Skeletal muscle satellite cell (primary cell): ENCODE data around the gene SLC7A7. TPM values are rescaled to one million over a fixed set of nuclear protein-coding genes. Genes with fewer than 3 reads are reported as not detected.
"Not testable (repeated sequence)": the region's sequence is repeated elsewhere in the genome, so short reads cannot be mapped to it uniquely, and the experiment has no call there.

Source experiments
- H3K27me3 ChIP-seq: 2 replicates; pipeline ENCODE4 v1.7.0; 2013; ENCODE audit warnings: low read length; ENCODE audit not compliant: control insufficient read depth, insufficient read depth
- H3K36me3 ChIP-seq: 2 replicates; pipeline ENCODE4 v1.7.0; 2013; ENCODE audit warnings: mild to moderate bottlenecking, control low read depth, low read length; ENCODE audit not compliant: insufficient read depth
- H3K4me1 ChIP-seq: 2 replicates; pipeline ENCODE4 v1.7.0; 2013; ENCODE audit warnings: low read length; ENCODE audit not compliant: control insufficient read depth, insufficient read depth
- H3K4me2 ChIP-seq: 2 replicates; pipeline ENCODE4 v1.7.0; 2013; ENCODE audit warnings: mild to moderate bottlenecking, low read length
- H3K4me3 ChIP-seq: 2 replicates; pipeline ENCODE4 v1.7.0; 2013; ENCODE audit warnings: low read length
- H3K9ac ChIP-seq: 2 replicates; pipeline ENCODE4 v1.7.0; 2013; ENCODE audit warnings: mild to moderate bottlenecking, low read depth, low read length, moderate library complexity
- H3K9me3 ChIP-seq: replicated peaks from 2 replicates; pipeline ENCODE4 v1.7.0; 2013; ENCODE audit warnings: mild to moderate bottlenecking, control low read depth, low read length
- small RNA-seq: library from RNA; depleted of rRNA; stranded (forward); fragments of <200 nt; gene quantifications from one replicate; pipeline ENCODE3, GENCODE V24; 2012

SLC7A7 gene

DNA sequence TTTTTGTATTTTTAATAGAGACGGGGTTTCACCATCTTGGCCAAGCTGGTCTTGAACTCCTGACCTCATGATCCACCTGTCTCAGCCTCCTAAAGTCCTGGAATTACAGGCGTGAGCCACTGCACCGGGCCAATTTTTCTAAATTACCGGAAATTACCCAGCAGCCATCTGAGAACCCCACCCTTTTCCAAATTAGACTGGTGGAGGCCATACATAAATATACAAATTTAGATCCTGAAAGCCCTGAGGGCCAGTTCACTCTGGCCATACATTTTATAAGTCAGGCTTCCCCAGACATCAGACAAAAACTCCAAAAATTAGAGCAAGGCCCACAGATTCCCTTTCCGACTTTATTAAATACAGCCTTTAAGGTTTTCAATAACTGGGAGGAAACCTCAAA, 83.2 kb downstream of the SLC7A7 start:
- H3K4me1 ChIP-seq, H3K36me3 ChIP-seq, H3K4me2 ChIP-seq, H3K4me3 ChIP-seq, H3K9me3 ChIP-seq, H3K9ac ChIP-seq: not testable (repeated sequence)
- peaks cover 26% of the 10 kb centered on the region for H3K27me3 ChIP-seq

DNA sequence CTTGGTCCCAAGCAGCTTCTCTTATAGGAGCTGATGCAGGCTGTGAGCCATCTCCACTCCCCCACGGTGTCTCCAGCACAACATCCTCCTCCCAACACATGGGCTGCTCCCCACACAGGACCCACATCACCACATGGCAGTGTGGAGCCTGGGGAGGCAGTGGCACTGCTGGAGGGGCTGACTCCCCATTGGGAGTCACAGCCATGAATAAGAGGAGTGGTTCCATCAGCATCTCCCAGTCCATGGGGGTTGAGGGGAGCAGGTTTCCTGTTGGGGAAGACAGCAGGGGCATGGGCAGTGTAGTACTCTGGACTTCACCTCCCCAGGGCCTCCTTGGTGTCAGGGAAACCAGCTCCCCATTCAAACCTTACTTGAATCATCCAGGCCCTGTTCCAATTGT, 89.2 kb downstream of the SLC7A7 start:
- Histone ChIP-seq H3K27me3 (peaks cover 24% of the 10 kb centered on the region), H3K9me3 (no peaks in the 10 kb centered on the region), H3K9ac (no peak overlapping the region), H3K36me3 (no peaks in the 10 kb centered on the region), H3K4me2 (no peak overlapping the region), H3K4me3 (no peak overlapping the region), H3K4me1 (no peaks in the 10 kb centered on the region)

DNA sequence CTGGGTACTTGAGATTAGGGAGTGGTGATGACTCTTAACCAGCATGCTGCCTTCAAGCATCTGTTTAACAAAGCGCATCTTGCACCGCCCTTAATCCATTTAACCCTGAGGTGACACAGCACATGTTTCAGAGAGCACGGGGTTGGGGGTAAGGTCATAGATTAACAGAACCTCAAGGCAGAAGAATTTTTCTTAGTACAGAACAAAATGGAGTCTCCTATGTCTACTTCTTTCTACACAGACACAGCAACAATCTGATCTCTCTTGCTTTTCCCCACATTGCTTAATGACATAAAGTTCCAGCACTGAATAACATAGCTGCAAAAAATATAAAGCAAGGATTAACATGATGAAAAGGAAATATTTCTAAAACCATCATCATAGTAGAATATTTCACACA, 89.9 kb downstream of the SLC7A7 start:
- not testable (repeated sequence) for H3K9me3 ChIP-seq, H3K9ac ChIP-seq, H3K4me3 ChIP-seq, H3K4me1 ChIP-seq, H3K36me3 ChIP-seq, H3K4me2 ChIP-seq
- H3K27me3 ChIP-seq = peaks cover 20% of the 10 kb centered on the region

- not testable (repeated sequence) for H3K4me2 ChIP-seq, H3K4me1 ChIP-seq, H3K9me3 ChIP-seq, H3K4me3 ChIP-seq, H3K9ac ChIP-seq, H3K36me3 ChIP-seq
- H3K27me3 ChIP-seq = peaks cover 24% of the 10 kb centered on the region
These were observed 90.4 kb downstream of the SLC7A7 start for GRCh38 chr14:22724847-22725246.

DNA sequence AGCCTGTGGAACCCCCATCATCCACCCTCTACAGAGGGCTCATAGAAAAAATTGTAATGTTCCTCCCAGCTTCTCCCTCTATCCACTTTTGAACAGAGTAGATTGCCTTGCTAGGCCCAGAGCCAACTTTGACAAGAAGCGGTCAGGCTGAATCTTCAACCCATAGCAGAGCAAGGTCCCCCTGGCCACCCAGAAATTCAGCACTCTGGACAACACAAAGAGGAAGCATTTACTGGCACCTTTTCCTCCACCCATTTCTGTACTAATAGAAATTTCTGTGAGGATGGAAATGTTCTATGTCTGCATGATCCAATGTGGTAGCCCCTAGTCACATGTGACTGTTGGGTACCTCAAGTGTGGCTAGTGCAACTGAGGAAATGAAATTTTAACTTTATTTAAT, 91.4 kb downstream of the SLC7A7 start:
- no peaks in the 10 kb centered on the region for H3K9me3 ChIP-seq
- no peak overlapping the region for H3K4me2 ChIP-seq
- no peaks in the 10 kb centered on the region for H3K36me3 ChIP-seq
- H3K27me3 ChIP-seq = peaks cover 27% of the 10 kb centered on the region
- no peaks in the 10 kb centered on the region for H3K4me1 ChIP-seq
- no peak overlapping the region for H3K4me3 ChIP-seq
- H3K9ac ChIP-seq = no peak overlapping the region

Small RNAs within 50 kb of the gene (small RNA-seq; reads per million reads assigned to genes)
- not detected for gene RF00019
- gene RF00588 = not detected
